HCT116 (cell line): ENCODE measurements around the gene IFNL3. TPM values are rescaled to one million over a fixed set of nuclear protein-coding genes. Genes with fewer than 3 reads are reported as not detected.
A peak's percentile ranks its signal among the peaks of the same experiment; 100 is the strongest.

ENCODE experiments used
- ATAC-seq: fragments of 200-7000 bp; cut with Tn5 transposase; 2 replicates; pipeline ENCODE4 v1.9.1; 2020; ENCODE audit warnings: mild to moderate bottlenecking, moderate library complexity
- BruUV-seq: library from RNA; stranded (reverse); fragments of 400-500 nt; replicated peaks from 2 replicates; lab custom pipeline; 2021; lab: Mats Ljungman, UMichigan
- CTCF ChIA-PET: fragments of 300-600 bp; sonication (Branson Sonifier 250); formaldehyde crosslinking; loops from one replicate; lab custom pipeline; 2021; ENCODE audit warnings: antibody characterized with exemption; lab: Charles Lee
- POLR2A ChIA-PET: fragments of 300-600, 350-600 bp; sonication (Branson Sonifier 250); formaldehyde crosslinking; loops from one replicate; lab custom pipeline; 2021; ENCODE audit warnings: antibody characterized with exemption; lab: Charles Lee
- RAD21 ChIA-PET, 2 experiments: fragments of 300-600 bp; sonication (Branson Sonifier 250); formaldehyde crosslinking; loops; one replicate each; lab custom pipeline; 2023; ENCODE audit warnings: low total read pairs in 2 of 2; ENCODE audit not compliant: uncharacterized antibody in 2 of 2, unreplicated experiment in 2 of 2, low non-redundant PET in 1 of 2; lab: Charles Lee
- DNase-seq: peaks from one replicate; pipeline ENCODE4 v3.0.0-alpha.2; 2010; ENCODE audit warnings: low read depth, low spot score
- H2AFZ ChIP-seq: fragments of 200-600 bp; shearing (Covaris generic), sonication (generic); 2 replicates; pipeline ENCODE4 v1.6.1; 2017; ENCODE audit warnings: low read depth, mixed run types, mixed read lengths, antibody characterized with exemption, low read length; ENCODE audit not compliant: poor library complexity, severe bottlenecking
- H3K27ac ChIP-seq: 2 replicates; pipeline ENCODE4 v1.5.1; 2012; ENCODE audit warnings: low read depth, low read length
- H3K27me3 ChIP-seq: fragments of 200-600 bp; sonication (generic); 2 replicates; pipeline ENCODE4 v1.6.1; 2016; ENCODE audit warnings: mixed run types, low read length, mixed read lengths; ENCODE audit not compliant: insufficient read depth
- H3K36me3 ChIP-seq, 2 experiments: fragments of 200-500 bp in 1 of 2; fragments of 200-600 bp in 1 of 2; sonication (Bioruptor generic) in 1 of 2; sonication (generic) in 1 of 2; 2 replicates each; pipeline versions ENCODE4 v1.5.1 to v1.6.1; 2014 to 2016; ENCODE audit warnings: low read length in 2 of 2, inconsistent platforms in 1 of 2, mixed read lengths in 1 of 2, mixed run types in 1 of 2; ENCODE audit not compliant: insufficient read depth in 2 of 2, control insufficient read depth in 1 of 2
- H3K4me1 ChIP-seq, 2 experiments: fragments of 200-600 bp in 1 of 2; sonication (generic) in 1 of 2; 2 replicates each; pipeline versions ENCODE4 v1.5.1 to v1.6.1; 2012 to 2017; ENCODE audit warnings: low read length in 2 of 2, inconsistent platforms in 1 of 2, mild to moderate bottlenecking in 1 of 2, mixed read lengths in 1 of 2, mixed run types in 1 of 2, moderate library complexity in 1 of 2; ENCODE audit not compliant: insufficient read depth in 2 of 2, control insufficient read depth in 1 of 2
- H3K4me2 ChIP-seq: fragments of 200-600 bp; sonication (generic); 2 replicates; pipeline ENCODE4 v1.6.1; 2017; ENCODE audit warnings: mixed run types, low read length, mixed read lengths
- H3K4me3 ChIP-seq, 2 experiments: fragments of 200-600 bp in 1 of 2; sonication (generic) in 1 of 2; replicated peaks in 1 of 2; 2 replicates each; pipeline ENCODE4 v1.5.1; 2011 to 2016; ENCODE audit warnings: low read length in 2 of 2, control low read depth in 1 of 2, low read depth in 1 of 2, mild to moderate bottlenecking in 1 of 2, mixed read lengths in 1 of 2, mixed run types in 1 of 2
- H3K79me2 ChIP-seq: fragments of 200-600 bp; sonication (generic); 2 replicates; pipeline ENCODE4 v1.6.1; 2017; ENCODE audit warnings: mild to moderate bottlenecking, mixed run types, low read length, moderate library complexity, mixed read lengths; ENCODE audit not compliant: insufficient read depth
- H3K9ac ChIP-seq: fragments of 200-600 bp; sonication (generic); 2 replicates; pipeline ENCODE4 v1.6.1; 2016; ENCODE audit warnings: low read length, mixed read lengths
- H3K9me2 ChIP-seq: fragments of 200-600 bp; sonication (generic), shearing (Covaris generic); 2 replicates; pipeline ENCODE4 v1.6.1; 2017; ENCODE audit warnings: mixed run types, mild to moderate bottlenecking, moderate library complexity; ENCODE audit not compliant: insufficient read depth
- H3K9me3 ChIP-seq, 2 experiments: fragments of 200-500 bp in 1 of 2; fragments of 200-600 bp in 1 of 2; sonication (Bioruptor generic) in 1 of 2; sonication (generic) in 1 of 2; 2 replicates each; pipeline ENCODE4 v1.6.1; 2014 to 2017; ENCODE audit warnings: low read length in 2 of 2, mixed read lengths in 2 of 2, inconsistent platforms in 1 of 2, low read depth in 1 of 2, mild to moderate bottlenecking in 1 of 2, mixed run types in 1 of 2, moderate library complexity in 1 of 2; ENCODE audit not compliant: control insufficient read depth in 1 of 2, insufficient read depth in 1 of 2
- H4K20me1 ChIP-seq: fragments of 200-600 bp; sonication (generic), shearing (Covaris generic); 2 replicates; pipeline ENCODE4 v1.6.1; 2017; ENCODE audit warnings: mixed run types, mild to moderate bottlenecking, moderate library complexity; ENCODE audit not compliant: insufficient read depth
- RAD21 ChIP-seq: IDR thresholded peaks from 2 replicates; pipeline ENCODE4 v1.6.1; 2012; ENCODE audit warnings: low read depth, mild to moderate bottlenecking
- REST ChIP-seq: IDR thresholded peaks from 2 replicates; pipeline ENCODE4 v1.6.1; 2012; ENCODE audit warnings: low read depth
- SRF ChIP-seq: IDR thresholded peaks from 2 replicates; pipeline ENCODE4 v1.6.1; 2012; ENCODE audit warnings: low read depth
- YY1 ChIP-seq: IDR thresholded peaks from 2 replicates; pipeline ENCODE4 v1.6.1; 2011; ENCODE audit warnings: low read length, low read depth, moderate library complexity, mild to moderate bottlenecking; ENCODE audit not compliant: insufficient replicate concordance; ENCODE audit errors: extremely low read depth
- ZFX ChIP-seq: fragments of 450-650 bp; IDR thresholded peaks from 2 replicates; pipeline ENCODE4 v1.6.1; 2017
- intact Hi-C: fragments of 100-400 bp; cut with micrococcal nuclease; formaldehyde crosslinking; loops from 2 replicates; pipeline ENCODE4 v1.10.0; 2022
- total RNA-seq: library from RNA; stranded (reverse); gene quantifications from one replicate; pipeline ENCODE4 v1.2.1, GENCODE V29; 2021; ENCODE audit not compliant: unreplicated experiment

The IFNL3 gene
- total RNA-seq, 1 experiment from 2014 or later = not detected

GRCh38 chr19:39224910-39225309 lies 19.9 kb downstream of the IFNL3 start:
- 0 out of 2 replicates have a peak, but pooled peaks have one; percentile 25 for TF ChIP-seq RAD21
- no peak for TF ChIP-seq REST
- TF ChIP-seq, all 23 proteins: peak for 1
- ChIA-PET POLR2A (no interaction called here), RAD21 (no interaction called here), CTCF (no interaction called here)
- no peaks in the 10 kb centered on the region for H3K36me3 ChIP-seq
- no peak overlapping the region for H3K4me2 ChIP-seq
- H3K27ac ChIP-seq = no peak overlapping the region
- no peak overlapping the region for H2AFZ ChIP-seq
- no peaks in the 10 kb centered on the region for H3K9me3 ChIP-seq
- no peak overlapping the region for H3K4me3 ChIP-seq
- H3K4me1 ChIP-seq = no peaks in the 10 kb centered on the region
- DNase-seq (no peak), ATAC-seq (no peak)
- H3K9ac ChIP-seq = no peak overlapping the region
- intact Hi-C loops = no loop called here
- peaks cover 7% of the 10 kb centered on the region; the same call in 1 of the 2 replicates for H3K27me3 ChIP-seq
- BruUV-seq = no TSS peak
- no peaks in the 10 kb centered on the region for H3K9me2 ChIP-seq
- H3K79me2 ChIP-seq = no peaks in the 10 kb centered on the region
- no peaks in the 10 kb centered on the region for H4K20me1 ChIP-seq

GRCh38 chr19:39223703-39224279 lies 21.0 kb downstream of the IFNL3 start:
- H2AFZ ChIP-seq = no peak overlapping the region
- H3K36me3 ChIP-seq = no peaks in the 10 kb centered on the region
- BruUV-seq = no TSS peak
- no peaks in the 10 kb centered on the region for H4K20me1 ChIP-seq
- RAD21 ChIA-PET = no interaction called here
- H3K4me2 ChIP-seq = no peak overlapping the region
- ATAC-seq (0 out of 2 replicates have a peak, but pooled peaks have one; percentile 36), DNase-seq (no peak)
- CTCF ChIA-PET = interaction anchor here (0.6 kb wide), 1 partner anchor 21 kb away, joined by 3 read pairs; no protein-coding TSS in a partner anchor
- H3K9ac ChIP-seq = no peak overlapping the region
- no peak for TF ChIP-seq YY1
- no peak for TF ChIP-seq ZFX
- peak; percentile 83 for TF ChIP-seq REST
- no peak for TF ChIP-seq SRF
- intact Hi-C loops = no loop called here
- H3K79me2 ChIP-seq = no peaks in the 10 kb centered on the region
- H3K27ac ChIP-seq = no peak overlapping the region
- H3K4me1 ChIP-seq = no peaks in the 10 kb centered on the region
- no peaks in the 10 kb centered on the region for H3K9me3 ChIP-seq
- no peaks in the 10 kb centered on the region for H3K9me2 ChIP-seq
- POLR2A ChIA-PET = no interaction called here
- H3K4me3 ChIP-seq = no peak overlapping the region
- peaks cover 7% of the 10 kb centered on the region; the same call in 1 of the 2 replicates for H3K27me3 ChIP-seq
